Stimulated activated CD4-positive, alpha-beta T cell treated with anti-CD3 and anti-CD28 coated beads, Interleukin-2, amount 100 ng/mL, for 4 hours (primary cell): Measurements from ENCODE around the gene HMGN4.

Experiments used
- DNase-seq: peaks from one replicate; pipeline ENCODE4 v3.0.0-alpha.2; 2020; ENCODE audit warnings: low read depth

The HMGN4 gene

DNA sequence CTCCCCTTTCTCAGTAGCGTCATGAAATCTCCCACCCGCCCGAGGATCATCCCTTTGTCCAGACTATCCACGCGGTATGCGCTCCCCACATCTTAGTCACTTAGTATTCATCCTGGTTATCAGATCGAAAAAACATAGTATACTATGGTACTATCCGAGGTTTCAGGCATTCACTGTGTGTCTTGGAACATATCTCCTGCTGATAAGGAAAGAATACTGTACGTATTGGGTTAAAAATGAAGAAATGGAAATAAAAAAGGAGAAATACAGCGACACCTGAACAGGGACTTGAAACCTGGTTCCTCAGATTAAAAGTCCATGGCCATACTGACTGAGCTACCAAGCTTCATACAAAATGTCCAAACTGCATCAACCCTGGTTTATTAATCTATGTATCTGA is 14.0 kb downstream of the HMGN4 start:
- no peak for DNase-seq

DNA sequence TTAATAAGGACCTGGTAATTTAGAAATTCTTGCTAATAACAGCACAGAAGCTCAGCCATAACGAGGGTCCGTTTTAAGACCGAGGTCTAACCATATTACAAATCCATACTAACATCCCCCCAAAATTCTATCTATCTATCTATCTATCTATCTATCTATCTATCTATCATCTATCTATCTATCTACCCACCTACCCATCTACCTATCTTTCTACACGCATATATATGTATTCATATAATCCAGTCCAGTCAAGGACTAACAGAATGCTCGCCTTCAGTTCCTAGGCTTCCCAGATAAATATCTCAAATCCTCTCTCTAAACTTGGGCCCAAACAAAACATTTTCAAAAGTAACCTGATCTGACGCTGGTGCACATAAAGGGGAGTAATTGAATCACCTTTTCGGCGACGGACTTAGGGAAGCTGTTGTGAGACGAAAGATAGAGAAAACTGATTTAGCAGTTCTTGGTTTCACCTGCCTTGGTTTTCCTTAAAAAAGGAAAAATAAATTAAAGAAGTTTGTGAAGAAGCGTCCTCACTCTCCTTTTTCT is 14.5 kb downstream of the HMGN4 start:
- no peak for DNase-seq

DNA sequence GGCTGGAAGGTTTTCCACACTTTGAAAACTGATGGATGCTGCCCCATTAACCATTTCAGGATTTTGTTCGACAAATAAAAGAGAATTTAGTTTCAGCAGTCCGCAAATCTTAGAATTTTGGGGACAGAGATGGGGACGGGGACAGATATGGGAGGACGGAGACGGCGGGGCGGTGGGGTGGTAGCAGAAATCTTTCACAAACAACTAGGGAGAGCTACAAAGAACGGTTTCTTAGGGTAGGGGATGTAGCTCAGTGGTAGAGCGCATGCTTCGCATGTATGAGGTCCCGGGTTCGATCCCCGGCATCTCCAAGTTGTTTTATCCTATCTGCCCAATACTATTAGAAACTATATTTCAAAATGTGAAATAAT is 15.1 kb downstream of the HMGN4 start:
- DNase-seq: peak; percentile 68

DNA sequence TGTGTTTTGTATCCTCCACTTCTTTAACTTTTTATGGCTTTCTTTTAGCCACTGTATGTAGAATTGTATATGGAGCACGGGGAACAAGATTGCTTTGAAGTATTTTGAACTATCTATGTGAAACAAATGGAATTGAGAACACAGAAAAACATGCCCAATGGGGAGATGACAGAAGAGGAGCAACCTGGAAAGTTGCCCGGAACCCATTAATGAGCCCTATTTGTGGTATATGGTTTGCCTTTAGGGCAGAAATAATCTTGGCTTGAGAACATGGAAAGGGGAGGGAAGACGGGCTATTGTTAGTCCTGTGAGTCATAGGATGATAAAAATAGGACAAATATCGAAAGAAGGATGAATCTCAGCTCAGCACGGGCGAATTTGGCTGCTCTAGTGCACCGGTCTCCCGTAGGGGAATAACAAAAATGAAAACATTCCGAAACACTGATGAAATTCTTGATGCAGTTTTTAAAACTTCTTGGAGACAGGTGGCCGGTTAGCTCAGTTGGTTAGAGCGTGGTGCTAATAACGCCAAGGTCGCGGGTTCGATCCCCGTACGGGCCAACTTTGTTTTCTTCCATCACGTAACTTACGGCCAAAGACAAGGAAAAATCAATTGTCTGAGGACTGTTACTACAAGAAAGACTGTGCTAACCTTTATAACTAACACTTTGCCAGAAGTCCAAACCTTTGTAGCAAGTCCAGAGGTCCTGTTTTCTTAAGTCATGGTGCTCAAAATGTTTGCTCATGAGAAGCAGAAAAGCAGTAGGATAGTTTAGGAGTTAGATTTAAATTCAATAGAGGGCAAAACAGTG is 15.7 kb downstream of the HMGN4 start:
- DNase-seq: peak; percentile 74

DNA sequence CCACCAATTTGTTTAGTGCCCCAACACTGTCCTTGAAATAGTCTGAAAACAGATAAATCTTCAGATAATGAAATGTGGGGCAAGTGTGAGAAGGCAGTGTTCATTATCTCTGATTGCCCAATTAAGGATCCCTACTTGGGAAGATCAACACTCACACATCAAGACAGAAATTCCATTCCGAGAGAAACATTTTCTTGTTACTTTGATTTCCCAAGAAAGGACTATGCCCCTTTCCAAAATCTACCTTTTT is 16.2 kb downstream of the HMGN4 start:
- no peak for DNase-seq

DNA sequence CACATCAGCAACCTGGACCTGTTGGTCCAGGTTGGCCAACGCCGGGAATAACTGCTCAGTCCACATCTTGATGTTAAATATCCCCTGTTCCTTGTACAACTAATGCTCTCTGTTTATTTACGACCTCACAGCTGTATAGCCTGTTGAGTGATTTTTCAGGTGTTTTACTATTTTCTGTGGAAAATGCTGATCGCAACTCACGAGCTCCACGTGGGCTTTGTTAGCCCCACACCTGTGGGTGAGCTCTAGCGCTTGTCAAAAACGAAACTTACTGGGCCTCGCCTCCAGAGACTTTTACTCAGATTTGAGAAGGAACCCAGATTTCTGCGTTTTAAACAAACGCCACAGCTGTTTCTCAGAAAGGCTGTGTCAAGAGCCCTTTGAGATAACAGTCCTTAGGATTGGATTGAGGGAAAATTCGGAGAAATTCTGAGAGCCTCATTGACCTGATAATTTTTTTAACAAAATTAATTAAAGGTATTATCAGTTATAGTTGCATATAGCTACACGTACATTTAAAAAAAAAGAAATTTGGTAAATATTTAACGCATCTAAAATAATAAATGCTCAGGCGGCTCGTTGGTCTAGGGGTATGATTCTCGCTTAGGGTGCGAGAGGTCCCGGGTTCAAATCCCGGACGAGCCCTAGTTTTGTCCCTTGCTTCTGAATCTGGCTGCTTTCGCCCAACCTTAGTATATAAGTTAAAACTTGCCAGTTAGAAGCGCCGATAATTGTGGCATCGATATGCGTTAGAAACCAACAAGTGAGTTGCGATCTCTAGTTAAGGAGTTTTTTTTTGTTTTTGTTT is 16.7 kb downstream of the HMGN4 start:
- DNase-seq: peak; percentile 48

DNA sequence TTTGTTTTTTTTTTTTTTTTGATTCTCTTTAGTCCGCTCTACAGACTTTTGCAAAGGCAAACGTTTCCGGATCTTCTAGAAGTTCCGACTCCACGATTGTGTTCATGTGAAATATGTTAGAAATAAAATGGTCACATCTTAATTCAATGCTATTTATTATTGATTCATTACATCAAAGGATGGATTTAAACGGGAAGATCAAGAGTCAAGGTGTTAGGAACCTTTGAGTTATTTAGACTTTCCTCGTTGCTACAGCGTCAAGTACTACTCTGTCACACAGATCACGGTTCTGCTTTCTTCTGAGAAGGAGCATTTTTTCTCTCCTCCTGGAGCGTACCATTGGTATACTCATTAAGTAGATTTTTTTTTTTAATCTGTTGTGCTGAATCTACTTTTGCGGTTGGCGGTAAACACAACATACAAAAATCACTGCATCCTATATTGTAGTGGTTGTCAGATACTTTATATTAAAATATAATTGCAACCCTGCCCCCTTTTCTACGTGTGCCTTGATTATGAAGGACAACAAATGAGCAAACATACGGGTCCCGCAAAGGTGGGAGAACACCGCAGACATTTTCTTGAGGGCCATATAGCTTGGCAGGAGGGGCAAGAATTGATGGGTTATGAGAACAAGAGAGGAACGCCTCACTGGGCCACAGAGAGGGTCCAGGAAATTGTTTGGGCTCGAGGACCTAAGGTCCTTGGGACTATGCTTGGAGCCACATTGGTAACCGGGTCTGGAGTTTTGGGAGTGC is 17.5 kb downstream of the HMGN4 start:
- no peak for DNase-seq

DNA sequence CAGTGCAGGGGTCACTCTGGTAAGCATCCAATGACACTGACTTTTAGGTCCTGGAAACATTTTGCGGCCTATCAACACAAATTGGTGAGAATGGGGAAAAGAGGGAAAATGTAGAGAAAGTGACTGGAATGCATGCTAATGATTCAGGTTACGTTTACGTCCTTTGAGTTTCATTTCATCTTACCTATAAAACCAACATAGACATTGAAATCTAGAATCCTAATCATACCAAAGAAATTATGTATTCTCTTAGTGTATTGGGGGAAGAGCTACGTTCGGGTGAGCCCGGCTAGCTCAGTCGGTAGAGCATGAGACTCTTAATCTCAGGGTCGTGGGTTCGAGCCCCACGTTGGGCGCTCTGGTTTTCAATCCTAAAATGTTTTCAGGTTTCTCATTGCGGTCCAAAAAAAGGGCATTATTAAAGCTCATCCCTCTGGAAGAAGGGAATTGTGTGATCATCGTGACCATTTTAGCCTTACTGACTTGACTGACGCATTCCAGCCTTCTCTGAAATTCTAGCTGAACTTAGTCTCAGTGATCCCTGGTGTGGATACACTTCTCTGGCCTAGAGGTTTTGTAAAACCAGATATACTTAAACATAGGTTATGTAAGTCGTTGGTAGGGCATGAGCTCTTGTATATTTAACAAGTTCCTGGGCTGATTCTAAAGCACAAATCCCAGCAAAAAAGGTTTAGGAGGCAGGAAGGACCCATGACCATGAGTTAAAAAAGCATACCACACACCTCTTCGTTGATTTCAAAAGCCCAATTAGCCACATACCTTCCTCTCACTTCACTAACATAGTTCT is 18.3 kb downstream of the HMGN4 start:
- DNase-seq: no peak

DNA sequence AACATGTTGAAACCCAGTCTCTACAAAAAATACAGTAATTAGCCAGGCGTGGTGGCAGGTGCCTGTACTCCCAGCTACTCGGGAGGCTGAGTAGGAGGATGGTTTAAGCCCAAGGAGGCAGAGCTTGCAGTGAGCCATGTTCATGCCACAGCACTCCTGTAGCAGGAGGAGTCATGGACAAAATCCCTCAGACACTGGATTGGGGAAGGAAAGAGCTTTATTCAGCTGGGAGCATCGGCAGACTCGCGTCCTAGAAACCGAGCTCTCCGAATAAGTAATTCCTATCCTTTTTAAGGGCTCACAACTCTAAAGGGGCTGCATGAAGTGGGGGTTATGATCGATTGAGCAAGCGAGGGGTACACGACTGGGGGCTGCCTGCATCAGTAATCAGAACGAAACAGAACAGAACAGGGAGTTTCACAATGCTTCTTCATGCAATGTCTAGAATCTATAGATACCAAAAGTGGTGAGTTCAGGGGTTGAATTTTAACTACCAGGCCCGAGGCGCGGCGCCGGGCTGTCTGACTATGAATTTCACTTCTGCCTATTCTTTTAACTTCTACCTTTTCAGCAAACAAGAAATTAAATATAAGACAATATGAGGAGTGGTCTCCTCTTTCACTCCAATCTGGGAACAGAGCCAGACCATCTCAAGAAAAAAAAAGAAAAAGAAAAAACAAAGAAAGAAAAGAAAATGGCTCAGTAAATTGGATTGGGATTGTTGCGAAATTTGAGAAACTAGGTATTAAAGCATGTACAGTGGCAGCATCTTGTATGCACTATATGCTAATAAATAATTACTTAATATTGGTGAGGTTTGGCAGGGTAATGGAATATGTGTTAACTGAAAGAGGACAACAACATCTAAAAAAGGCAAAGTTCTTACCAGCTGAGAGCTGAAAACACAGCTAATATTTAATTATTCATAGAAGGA is 23.6 kb downstream of the HMGN4 start:
- DNase-seq: no peak

GRCh38 chr6:26563488-26563887 is 25.3 kb downstream of the HMGN4 start:
- DNase-seq: no peak

- DNase-seq: peak; percentile 93
These were observed 30.7 kb downstream of the HMGN4 start for GRCh38 chr6:26568601-26569432.

- DNase-seq: no peak
These were observed 31.2 kb downstream of the HMGN4 start for GRCh38 chr6:26569433-26569764.

GRCh38 chr6:26570027-26570809 is 32.1 kb downstream of the HMGN4 start:
- no peak for DNase-seq

GRCh38 chr6:26571592-26572296 is 33.6 kb downstream of the HMGN4 start:
- DNase-seq: peak; percentile 29

DNA sequence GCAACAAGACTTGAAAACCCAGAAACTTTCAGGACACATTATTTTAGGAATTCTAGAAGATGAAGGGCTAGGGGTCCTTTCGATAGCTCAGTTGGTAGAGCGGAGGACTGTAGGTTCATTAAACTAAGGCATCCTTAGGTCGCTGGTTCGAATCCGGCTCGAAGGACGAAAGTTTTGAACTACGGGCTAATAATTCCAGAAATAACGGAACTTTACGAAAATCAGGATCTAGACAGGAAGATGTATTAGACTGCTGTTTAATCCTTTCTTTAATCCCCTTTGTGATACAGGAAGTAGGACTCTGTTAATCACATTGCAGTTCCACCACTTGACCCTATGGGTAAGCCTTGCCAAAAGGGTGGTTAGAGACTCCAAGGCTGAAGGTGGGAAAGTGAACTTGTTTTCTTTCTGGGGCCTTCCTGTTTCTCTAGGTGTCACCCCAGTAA is 37.4 kb downstream of the HMGN4 start:
- no peak for DNase-seq

DNA sequence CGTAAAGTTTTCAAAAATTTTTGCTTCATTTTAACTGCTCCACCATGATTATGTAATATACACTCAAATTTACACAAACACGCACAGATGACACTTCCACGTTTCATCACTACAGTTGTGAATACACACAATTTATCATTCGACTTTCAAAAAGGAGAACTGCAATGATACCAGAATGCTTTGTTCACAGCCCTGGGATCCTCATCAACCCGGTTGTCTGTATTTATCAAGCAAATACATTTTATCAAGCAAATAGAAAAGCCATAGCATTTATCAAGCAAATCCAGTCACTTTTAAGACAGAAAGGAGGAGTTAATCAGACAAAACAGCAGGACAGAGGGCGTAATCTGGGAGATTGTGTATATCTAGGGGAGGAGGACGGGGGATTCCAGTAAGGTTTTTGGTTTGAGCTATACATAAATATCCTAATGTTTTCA is 38.3 kb downstream of the HMGN4 start:
- no peak for DNase-seq

DNA sequence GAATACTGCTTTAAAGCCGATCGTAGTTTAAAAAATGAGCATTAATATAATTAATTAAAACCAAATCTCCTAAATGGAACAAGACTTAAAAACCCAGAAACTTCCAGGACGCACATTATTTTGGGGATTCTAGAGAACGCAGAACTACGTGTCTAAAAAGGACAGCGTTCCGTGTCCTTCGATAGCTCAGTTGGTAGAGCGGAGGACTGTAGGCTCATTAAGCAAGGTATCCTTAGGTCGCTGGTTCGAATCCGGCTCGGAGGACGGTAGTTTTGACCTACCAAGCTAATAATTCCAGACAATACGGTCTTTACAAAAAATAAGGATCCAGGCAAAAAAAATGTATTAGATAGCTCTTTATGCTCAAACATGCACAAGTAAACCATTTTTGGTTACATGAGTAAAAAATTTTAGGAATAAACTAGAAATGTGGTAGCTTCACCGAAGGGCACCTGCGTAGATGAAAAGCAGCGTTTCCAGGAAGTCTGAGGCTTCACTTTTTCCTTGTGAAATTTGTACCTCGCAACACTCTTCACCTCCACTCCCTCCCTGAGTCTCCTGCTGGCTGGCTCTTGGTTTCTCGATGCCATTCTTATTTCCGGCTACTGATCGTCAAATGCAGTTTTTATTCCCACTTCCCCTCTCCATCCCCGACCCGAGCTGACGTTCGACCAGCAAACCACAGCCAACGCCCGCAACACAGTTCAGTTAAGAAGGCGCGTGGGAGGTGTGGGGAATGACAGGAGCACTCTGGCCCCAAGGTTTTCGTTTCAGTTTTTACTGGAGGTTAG is 39.0 kb downstream of the HMGN4 start:
- peak; percentile 61 for DNase-seq

GRCh38 chr6:26577720-26578072 is 39.5 kb downstream of the HMGN4 start:
- no peak for DNase-seq
